GM23338 (cell line): ENCODE data around the gene MIDN.

Source experiments
- CTCF ChIP-seq, 2 experiments: fragments of 200-600 bp in 1 of 2; sonication (generic) in 1 of 2; conservative IDR thresholded peaks; 2 replicates each; pipeline versions ENCODE4 v1.5.1 to v1.6.1; 2016 to 2017; ENCODE audit warnings: antibody characterized with exemption in 2 of 2, low read depth in 2 of 2, mild to moderate bottlenecking in 2 of 2, moderate library complexity in 1 of 2
- EZH2 ChIP-seq: fragments of 200-600 bp; sonication (generic); IDR thresholded peaks from one replicate; pipeline ENCODE4 v1.8.0; 2017; ENCODE audit warnings: antibody characterized with exemption, mild to moderate bottlenecking, low read depth; ENCODE audit not compliant: unreplicated experiment
- EZH2phosphoT487 ChIP-seq: fragments of 200-600 bp; sonication (generic); IDR thresholded peaks from one replicate; pipeline ENCODE4 v1.8.1; 2018; ENCODE audit warnings: antibody characterized with exemption; ENCODE audit not compliant: unreplicated experiment
- NANOG ChIP-seq: IDR thresholded peaks from 2 replicates; pipeline ENCODE4 v1.6.1; 2016; ENCODE audit warnings: antibody characterized with exemption, borderline replicate concordance
- POLR2AphosphoS5 ChIP-seq: IDR thresholded peaks from 2 replicates; pipeline ENCODE4 v1.6.1; 2016; ENCODE audit warnings: antibody characterized with exemption, low read depth
- REST ChIP-seq: IDR thresholded peaks from one replicate; pipeline ENCODE4 v1.6.1; 2018; ENCODE audit warnings: antibody characterized with exemption; ENCODE audit not compliant: unreplicated experiment
- ZNF114 ChIP-seq: fragments of 250-450 bp; sonication (Bioruptor Pico); IDR thresholded peaks from 2 replicates; pipeline ENCODE4 v1.5.0; 2020; ENCODE audit warnings: mild to moderate bottlenecking, moderate library complexity
- TF ChIP-seq, protein P1 (sequence below): IDR thresholded peaks from 2 replicates; pipeline ENCODE4 v1.6.1; 2016; ENCODE audit warnings: antibody characterized with exemption

- TF ChIP-seq CTCF (conservative IDR thresholded peaks at IDR 0.05; ENCODE audit: low read depth in 2 of 2) (no peak), POLR2AphosphoS5 (no peak), EZH2 (no peak), NANOG (no peak), ZNF114 (no peak), REST (no peak), EZH2phosphoT487 (no peak)
- TF ChIP-seq, protein P1, sequence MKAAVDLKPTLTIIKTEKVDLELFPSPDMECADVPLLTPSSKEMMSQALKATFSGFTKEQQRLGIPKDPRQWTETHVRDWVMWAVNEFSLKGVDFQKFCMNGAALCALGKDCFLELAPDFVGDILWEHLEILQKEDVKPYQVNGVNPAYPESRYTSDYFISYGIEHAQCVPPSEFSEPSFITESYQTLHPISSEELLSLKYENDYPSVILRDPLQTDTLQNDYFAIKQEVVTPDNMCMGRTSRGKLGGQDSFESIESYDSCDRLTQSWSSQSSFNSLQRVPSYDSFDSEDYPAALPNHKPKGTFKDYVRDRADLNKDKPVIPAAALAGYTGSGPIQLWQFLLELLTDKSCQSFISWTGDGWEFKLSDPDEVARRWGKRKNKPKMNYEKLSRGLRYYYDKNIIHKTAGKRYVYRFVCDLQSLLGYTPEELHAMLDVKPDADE, result no peak
These were observed 1.6 kb downstream of the MIDN start for GRCh38 chr19:1249990-1250436.
